GM12865 (cell line): ENCODE data around the gene PUSL1.

Source experiments
- DNase-seq: peaks from one replicate; pipeline ENCODE4 v3.0.0; 2010; ENCODE audit warnings: low read depth
- H3K4me3 ChIP-seq: 2 replicates; pipeline ENCODE4 v1.5.1; 2011; ENCODE audit warnings: mild to moderate bottlenecking, low read depth, low read length, control low read depth
- TF ChIP-seq, protein P1 (sequence below): IDR thresholded peaks from 2 replicates; pipeline ENCODE4 v1.5.1; 2011; ENCODE audit warnings: low read length, control low read depth, low read depth, inconsistent platforms; ENCODE audit not compliant: insufficient read depth; ENCODE audit errors: missing control alignments

PUSL1 gene

GRCh38 chr1:1331068-1331965 is 22.9 kb downstream of the PUSL1 start, which contains the start of gene TAS1R3:
TSS of gene TAS1R3 (plus strand) at chr1:1331280. CDS start at chr1:1331346, 66 bp downstream.
- TF ChIP-seq, protein P1, sequence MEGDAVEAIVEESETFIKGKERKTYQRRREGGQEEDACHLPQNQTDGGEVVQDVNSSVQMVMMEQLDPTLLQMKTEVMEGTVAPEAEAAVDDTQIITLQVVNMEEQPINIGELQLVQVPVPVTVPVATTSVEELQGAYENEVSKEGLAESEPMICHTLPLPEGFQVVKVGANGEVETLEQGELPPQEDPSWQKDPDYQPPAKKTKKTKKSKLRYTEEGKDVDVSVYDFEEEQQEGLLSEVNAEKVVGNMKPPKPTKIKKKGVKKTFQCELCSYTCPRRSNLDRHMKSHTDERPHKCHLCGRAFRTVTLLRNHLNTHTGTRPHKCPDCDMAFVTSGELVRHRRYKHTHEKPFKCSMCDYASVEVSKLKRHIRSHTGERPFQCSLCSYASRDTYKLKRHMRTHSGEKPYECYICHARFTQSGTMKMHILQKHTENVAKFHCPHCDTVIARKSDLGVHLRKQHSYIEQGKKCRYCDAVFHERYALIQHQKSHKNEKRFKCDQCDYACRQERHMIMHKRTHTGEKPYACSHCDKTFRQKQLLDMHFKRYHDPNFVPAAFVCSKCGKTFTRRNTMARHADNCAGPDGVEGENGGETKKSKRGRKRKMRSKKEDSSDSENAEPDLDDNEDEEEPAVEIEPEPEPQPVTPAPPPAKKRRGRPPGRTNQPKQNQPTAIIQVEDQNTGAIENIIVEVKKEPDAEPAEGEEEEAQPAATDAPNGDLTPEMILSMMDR: no peak
- no peak for DNase-seq
- no peak within 1 kb of the TSS for H3K4me3 ChIP-seq

- no peak overlapping the region for H3K4me3 ChIP-seq
- no peak for DNase-seq
- TF ChIP-seq, protein P1: no peak
These were observed 23.8 kb downstream of the PUSL1 start for GRCh38 chr1:1332031-1332755.

GRCh38 chr1:1332774-1333480 is 24.5 kb downstream of the PUSL1 start:
- TF ChIP-seq, protein P1: no peak
- no peak for DNase-seq

GRCh38 chr1:1333551-1334241 is 25.3 kb downstream of the PUSL1 start:
- TF ChIP-seq, protein P1: no peak
- no peak for DNase-seq
- H3K4me3 ChIP-seq: no peak overlapping the region

More at GRCh38 chr1:1332774-1333480, 24.5 kb downstream of the PUSL1 start:
- no peak overlapping the region for H3K4me3 ChIP-seq

- TF ChIP-seq, protein P1: no peak
- DNase-seq: no peak
- no peak overlapping the region for H3K4me3 ChIP-seq
These were observed 26.4 kb downstream of the PUSL1 start for GRCh38 chr1:1334835-1335234.

DNA sequence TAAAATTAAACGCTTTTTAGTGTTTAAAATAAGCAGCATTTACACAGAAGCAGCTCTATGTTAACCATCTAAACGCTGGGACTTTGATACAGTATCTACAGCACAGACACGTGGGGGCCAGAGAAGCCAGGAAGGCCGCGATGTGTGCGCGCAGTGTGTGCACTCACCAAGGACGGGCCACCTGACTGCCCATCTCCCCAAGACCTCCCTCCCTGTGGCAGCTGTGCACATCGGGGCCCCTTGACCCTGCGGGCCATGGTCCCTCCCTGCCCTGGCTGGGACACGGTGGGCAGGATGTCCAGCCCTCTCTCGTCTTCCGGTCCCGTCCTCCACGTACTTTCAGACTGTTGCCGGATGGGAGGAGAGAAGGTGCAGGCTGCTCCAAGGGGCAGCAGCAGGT is 26.9 kb downstream of the PUSL1 start:
- no peak overlapping the region for H3K4me3 ChIP-seq
- TF ChIP-seq, protein P1: no peak
- no peak for DNase-seq
